CD8-positive, alpha-beta memory T cell (primary cell): ENCODE data around the gene SIX5. TPM values are rescaled to one million over a fixed set of nuclear protein-coding genes. Genes with fewer than 3 reads are reported as not detected.

Experiments
- CTCF ChIA-PET: fragments of 350-600 bp; sonication (Branson Sonifier 250); formaldehyde crosslinking; loops from one replicate; lab custom pipeline; 2021; ENCODE audit warnings: antibody characterized with exemption; lab: Charles Lee
- POLR2A ChIA-PET: fragments of 350-600 bp; sonication (Branson Sonifier 250); formaldehyde crosslinking; loops from one replicate; lab custom pipeline; 2021; ENCODE audit warnings: antibody characterized with exemption; lab: Charles Lee
- DNase-seq, 5 donors: peaks; one replicate each; pipeline versions ENCODE4 v3.0.0 to v3.0.0-alpha.2; 2020 to 2022; ENCODE audit warnings: mixed read lengths in 1 of 5
- H3K27ac ChIP-seq: one replicate; pipeline ENCODE4 v1.7.0; 2013; ENCODE audit warnings: low read depth, mild to moderate bottlenecking, low read length, moderate library complexity
- H3K27me3 ChIP-seq: 2 replicates; pipeline ENCODE4 v1.7.0; 2013; ENCODE audit warnings: low read length, mild to moderate bottlenecking; ENCODE audit not compliant: insufficient read depth, poor library complexity, severe bottlenecking
- H3K36me3 ChIP-seq: 2 replicates; pipeline ENCODE4 v1.7.0; 2013; ENCODE audit warnings: mild to moderate bottlenecking, low read length, moderate library complexity; ENCODE audit not compliant: insufficient read depth
- H3K4me1 ChIP-seq: 2 replicates; pipeline ENCODE4 v1.7.0; 2013; ENCODE audit warnings: mild to moderate bottlenecking, low read length, moderate library complexity; ENCODE audit not compliant: insufficient read depth
- H3K4me3 ChIP-seq: 2 replicates; pipeline ENCODE4 v1.7.0; 2013; ENCODE audit warnings: mild to moderate bottlenecking, low read length
- H3K9me3 ChIP-seq: 2 replicates; pipeline ENCODE4 v1.7.0; 2013; ENCODE audit warnings: mild to moderate bottlenecking, low read length
- H3K27ac Mint-ChIP-seq, 8 donors: one replicate each; pipeline ENCODE4 v1.8.0; 2020 to 2021; ENCODE audit warnings: mixed read lengths in 8 of 8, mild to moderate bottlenecking in 6 of 8, inconsistent platforms in 3 of 8, moderate library complexity in 3 of 8
- H3K27me3 Mint-ChIP-seq, 2 donors: one replicate each; pipeline ENCODE4 v1.8.0; 2020 to 2021; ENCODE audit warnings: mixed read lengths in 2 of 2, mild to moderate bottlenecking in 1 of 2, moderate library complexity in 1 of 2
- H3K36me3 Mint-ChIP-seq, 3 donors: one replicate each; pipeline ENCODE4 v1.8.0; 2020 to 2021; ENCODE audit warnings: mixed read lengths in 3 of 3, inconsistent platforms in 1 of 3, mild to moderate bottlenecking in 1 of 3
- H3K4me1 Mint-ChIP-seq, 3 donors: one replicate each; pipeline ENCODE4 v1.8.0; 2020 to 2021; ENCODE audit warnings: mixed read lengths in 3 of 3, inconsistent platforms in 1 of 3, mild to moderate bottlenecking in 1 of 3
- H3K4me3 Mint-ChIP-seq, 7 donors: one replicate each; pipeline ENCODE4 v1.8.0; 2020 to 2021; ENCODE audit warnings: mixed read lengths in 7 of 7, mild to moderate bottlenecking in 6 of 7, moderate library complexity in 4 of 7, inconsistent platforms in 2 of 7
- H3K9me3 Mint-ChIP-seq, 5 donors: one replicate each; pipeline ENCODE4 v1.8.0; 2020 to 2022; ENCODE audit warnings: mixed read lengths in 5 of 5, mild to moderate bottlenecking in 3 of 5, moderate library complexity in 2 of 5, inconsistent platforms in 1 of 5
- polyA plus RNA-seq: library from polyadenylated mRNA; unstranded; fragments of 300-500 nt; fragmentation: Illumina TruSeq; gene quantifications from one replicate; pipeline ENCODE4 v1.2.3, GENCODE V29; 2021
- total RNA-seq, 2 experiments: library from RNA; stranded (reverse); gene quantifications; one replicate each; pipeline ENCODE4 v1.2.3, GENCODE V29; 2021

Gene SIX5
- total and polyA plus RNA-seq, 3 experiments from 2014 or later = 0.23 to 2.6 (median 2.5) TPM

GRCh38 chr19:45814166-45814780 is 45.2 kb upstream of the SIX5 start:
- no peak overlapping the region for H3K27ac ChIP-seq
- H3K36me3 ChIP-seq = no peaks in the 10 kb centered on the region
- Mint-ChIP-seq H3K9me3 (no peaks in the 10 kb centered on the region), H3K27ac (no peak overlapping the region), H3K27me3 (peaks cover 4 to 5% of the 10 kb centered on the region in 2 donors), H3K4me3 (no peak overlapping the region), H3K4me1 (peaks cover 3 to 5% (median 3%) of the 10 kb centered on the region in 3 donors), H3K36me3 (peaks cover 0 to 2% (median 0%) of the 10 kb centered on the region in 3 donors)
- ChIA-PET POLR2A (no interaction called here), CTCF (interaction anchor here (0.9 to 2.6 kb wide), 3 partner anchors 15 to 44 kb away, joined by 3 to 11 read pairs (median 4); partner anchors contain the start of genes DMWD and SIX5)
- no peaks in the 10 kb centered on the region for H3K27me3 ChIP-seq
- peaks cover 4% of the 10 kb centered on the region for H3K4me1 ChIP-seq
- no peaks in the 10 kb centered on the region for H3K9me3 ChIP-seq
- H3K4me3 ChIP-seq = no peak overlapping the region
- no peak for DNase-seq

GRCh38 chr19:45812297-45812696 is 43.2 kb upstream of the SIX5 start:
- Mint-ChIP-seq H3K27me3 (peaks cover 4 to 5% of the 10 kb centered on the region in 2 donors), H3K36me3 (peaks cover 0 to 2% (median 0%) of the 10 kb centered on the region in 3 donors), H3K9me3 (no peaks in the 10 kb centered on the region), H3K4me3 (no peak overlapping the region), H3K27ac (no peak overlapping the region), H3K4me1 (peaks cover 3 to 5% (median 3%) of the 10 kb centered on the region in 3 donors)
- Histone ChIP-seq H3K36me3 (no peaks in the 10 kb centered on the region), H3K27me3 (no peaks in the 10 kb centered on the region), H3K4me3 (no peak overlapping the region), H3K27ac (no peak overlapping the region), H3K4me1 (peaks cover 4% of the 10 kb centered on the region), H3K9me3 (no peaks in the 10 kb centered on the region)
- CTCF ChIA-PET = interaction anchor here (1.6 to 2.6 kb wide), 2 partner anchors 20 to 42 kb away, joined by 3 to 11 read pairs; partner anchors contain the start of genes DMWD and SIX5
- no peak for DNase-seq
- POLR2A ChIA-PET = no interaction called here

DNA sequence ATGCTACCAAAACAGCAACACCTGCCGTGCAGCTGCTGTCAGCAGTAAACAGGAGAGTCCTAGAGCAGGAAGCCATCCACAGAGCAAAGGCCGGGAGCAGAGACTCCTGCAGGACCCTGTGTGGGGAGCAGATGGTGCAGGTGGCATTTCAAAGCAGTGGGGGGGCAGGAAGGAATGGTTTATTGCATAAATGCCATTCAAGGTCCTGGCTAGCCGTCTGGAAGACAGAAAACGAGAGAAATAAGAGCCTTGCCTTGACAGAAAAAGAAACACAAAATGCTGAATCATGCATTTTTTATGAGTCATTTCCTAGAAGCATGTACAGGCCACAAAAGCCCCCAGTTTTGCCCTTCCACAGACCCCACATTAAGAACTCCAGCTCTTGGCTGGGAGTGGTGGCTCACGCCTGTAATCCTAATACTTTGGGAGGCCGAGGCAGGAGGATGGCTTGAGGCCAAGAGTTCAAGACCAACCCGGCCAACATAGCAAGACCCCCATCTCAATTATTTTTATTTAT is 40.6 kb upstream of the SIX5 start:
- Mint-ChIP-seq H3K36me3 (no peaks in the 10 kb centered on the region), H3K9me3 (no peaks in the 10 kb centered on the region), H3K4me3 (no peak overlapping the region), H3K27ac (peak overlapping the region in 1 of 8 donors; percentile 92), H3K4me1 (no peaks in the 10 kb centered on the region), H3K27me3 (peaks cover 4 to 5% of the 10 kb centered on the region in 2 donors)
- ChIA-PET POLR2A (no interaction called here), CTCF (no interaction called here)
- no peaks in the 10 kb centered on the region for H3K9me3 ChIP-seq
- no peaks in the 10 kb centered on the region for H3K27me3 ChIP-seq
- H3K27ac ChIP-seq = peak overlapping the region; percentile 73
- no peaks in the 10 kb centered on the region for H3K4me1 ChIP-seq
- H3K4me3 ChIP-seq = no peak overlapping the region
- no peaks in the 10 kb centered on the region for H3K36me3 ChIP-seq
- DNase-seq = no peak

GRCh38 chr19:45805719-45806118 is 36.7 kb upstream of the SIX5 start:
- no peak for DNase-seq
- no peaks in the 10 kb centered on the region for H3K4me1 ChIP-seq
- no peaks in the 10 kb centered on the region for H3K36me3 ChIP-seq
- no peaks in the 10 kb centered on the region for H3K36me3 Mint-ChIP-seq
- peak overlapping the region in 2 of 8 donors; percentile 46 to 53 for H3K27ac Mint-ChIP-seq
- H3K27me3 Mint-ChIP-seq = peaks cover 0 to 11% of the 10 kb centered on the region in 2 donors
- POLR2A ChIA-PET = no interaction called here
- H3K4me3 ChIP-seq = no peak overlapping the region
- no peak overlapping the region for H3K4me3 Mint-ChIP-seq
- H3K27me3 ChIP-seq = no peaks in the 10 kb centered on the region
- H3K9me3 ChIP-seq = no peaks in the 10 kb centered on the region
- H3K4me1 Mint-ChIP-seq = no peaks in the 10 kb centered on the region
- H3K27ac ChIP-seq = no peak overlapping the region
- CTCF ChIA-PET = interaction anchor here (2.2 to 2.3 kb wide), 2 partner anchors 12 to 36 kb away, joined by 7 to 8 read pairs; partner anchors contain the start of gene SIX5
- no peaks in the 10 kb centered on the region for H3K9me3 Mint-ChIP-seq

- Histone ChIP-seq H3K27ac (no peak overlapping the region), H3K27me3 (no peaks in the 10 kb centered on the region), H3K36me3 (no peaks in the 10 kb centered on the region), H3K4me3 (no peak overlapping the region), H3K4me1 (no peaks in the 10 kb centered on the region), H3K9me3 (no peaks in the 10 kb centered on the region)
- ChIA-PET CTCF (interaction anchor here (2.2 to 2.3 kb wide), 2 partner anchors 12 to 35 kb away, joined by 7 to 8 read pairs; partner anchors contain the start of gene SIX5), POLR2A (no interaction called here)
- H3K27ac Mint-ChIP-seq = no peak overlapping the region
- H3K4me3 Mint-ChIP-seq = no peak overlapping the region
- H3K36me3 Mint-ChIP-seq = no peaks in the 10 kb centered on the region
- no peaks in the 10 kb centered on the region for H3K4me1 Mint-ChIP-seq
- H3K27me3 Mint-ChIP-seq = peaks cover 0 to 16% of the 10 kb centered on the region in 2 donors
- no peak for DNase-seq
- no peaks in the 10 kb centered on the region for H3K9me3 Mint-ChIP-seq
Observed at GRCh38 chr19:45804959-45805230, 35.8 kb upstream of the SIX5 start.

- no peaks in the 10 kb centered on the region for H3K9me3 Mint-ChIP-seq
- H3K4me1 Mint-ChIP-seq = no peaks in the 10 kb centered on the region
- H3K4me3 Mint-ChIP-seq = no peak overlapping the region
- H3K27me3 Mint-ChIP-seq = peaks cover 0 to 12% of the 10 kb centered on the region in 2 donors
- Histone ChIP-seq H3K27ac (no peak overlapping the region), H3K4me1 (peaks cover under 1% of the 10 kb centered on the region), H3K36me3 (no peaks in the 10 kb centered on the region), H3K9me3 (no peaks in the 10 kb centered on the region), H3K27me3 (no peaks in the 10 kb centered on the region), H3K4me3 (no peak overlapping the region)
- peak overlapping the region in 1 of 8 donors; percentile 9 for H3K27ac Mint-ChIP-seq
- no peaks in the 10 kb centered on the region for H3K36me3 Mint-ChIP-seq
- ChIA-PET CTCF (interaction anchor here (1.2 to 2.3 kb wide), 2 partner anchors 12 to 35 kb away, joined by 4 to 8 read pairs; partner anchors contain the start of gene SIX5), POLR2A (no interaction called here)
- no peak for DNase-seq
Observed at GRCh38 chr19:45804140-45804958, 35.3 kb upstream of the SIX5 start.

DNA sequence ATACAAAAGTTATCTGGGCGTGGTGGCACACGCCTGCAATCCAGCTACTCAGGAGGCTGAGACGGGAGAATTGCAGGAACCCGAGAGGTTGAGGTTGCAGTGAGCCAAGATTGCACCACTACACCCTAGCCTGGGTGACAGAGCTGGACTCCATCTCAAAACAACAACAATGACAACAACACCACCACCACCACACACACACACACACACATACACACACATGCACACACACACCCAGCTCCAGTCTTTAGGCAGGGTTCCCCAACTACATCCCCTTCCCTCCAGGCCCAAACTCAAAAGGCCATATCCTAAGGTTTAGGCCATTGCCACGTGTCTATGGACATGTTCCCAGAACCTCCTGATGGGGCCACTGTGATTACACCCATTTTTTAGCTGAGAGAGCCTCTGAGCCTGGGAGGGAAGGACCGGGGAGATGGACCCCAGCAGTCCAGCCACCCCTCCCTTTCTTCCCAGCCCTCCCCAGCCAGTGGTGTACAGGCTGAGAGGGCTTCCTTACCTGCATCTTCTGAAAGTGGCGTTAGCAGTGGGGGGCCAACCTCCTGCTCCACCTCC is 32.6 kb upstream of the SIX5 start:
- POLR2A ChIA-PET = no interaction called here
- Histone ChIP-seq H3K9me3 (no peaks in the 10 kb centered on the region), H3K27me3 (no peaks in the 10 kb centered on the region), H3K27ac (no peak overlapping the region), H3K36me3 (no peaks in the 10 kb centered on the region), H3K4me1 (peaks cover 7% of the 10 kb centered on the region), H3K4me3 (no peak overlapping the region)
- no peak for DNase-seq
- Mint-ChIP-seq H3K27me3 (peaks cover 8 to 20% of the 10 kb centered on the region in 2 donors), H3K36me3 (no peaks in the 10 kb centered on the region), H3K4me3 (peak overlapping the region in 1 of 7 donors; percentile 28), H3K4me1 (peaks cover 4 to 6% (median 5%) of the 10 kb centered on the region in 3 donors), H3K9me3 (no peaks in the 10 kb centered on the region), H3K27ac (no peak overlapping the region)
- CTCF ChIA-PET = interaction anchor here (15.3 kb wide), 1 partner anchor 33 kb away, joined by 182 read pairs; the partner anchor contains the start of gene SIX5
